K562 (cell line): ENCODE measurements around the gene TRIM68.

Source experiments
- MAX ChIP-seq: sonication (generic); formaldehyde crosslinking; IDR thresholded peaks from 2 replicates; pipeline ENCODE4 v1.9.0; 2022; ENCODE audit warnings: mild to moderate bottlenecking, missing genetic modification reagents
- NCOR1 ChIP-seq: fragments of 450-650 bp; IDR thresholded peaks from 2 replicates; pipeline ENCODE4 v1.6.1; 2016; ENCODE audit warnings: mild to moderate bottlenecking, moderate library complexity
- SMARCC2 ChIP-seq: fragments of 450-650 bp; IDR thresholded peaks from 2 replicates; pipeline ENCODE4 v1.6.1; 2017; ENCODE audit warnings: antibody characterized with exemption, moderate library complexity, mild to moderate bottlenecking, low read depth
- SMC3 ChIP-seq: conservative IDR thresholded peaks from 2 replicates; pipeline ENCODE4 v1.6.1; 2011; ENCODE audit warnings: low read depth, low read length, improper control_type of control experiment; ENCODE audit not compliant: insufficient read depth
- SREBF1 ChIP-seq: fragments of 150-350 bp; IDR thresholded peaks from 2 replicates; pipeline ENCODE4 v1.6.1; 2014; ENCODE audit warnings: antibody characterized with exemption, low read depth, low read length, borderline replicate concordance
- XRCC3 ChIP-seq: fragments of 450-650 bp; IDR thresholded peaks from 2 replicates; pipeline ENCODE4 v1.6.1; 2017; ENCODE audit warnings: mild to moderate bottlenecking, moderate library complexity

GRCh38 chr11:4551346-4551979 is 56.6 kb downstream of the TRIM68 start:
- no peak for TF ChIP-seq SREBF1
- no peak for TF ChIP-seq MAX
- TF ChIP-seq NCOR1, result no peak
- no peak for TF ChIP-seq XRCC3
- TF ChIP-seq SMARCC2, result no peak
- no peak for TF ChIP-seq SMC3
